GM23338 (cell line): ENCODE data around the gene CDK14. TPM values are rescaled to one million over a fixed set of nuclear protein-coding genes. Genes with fewer than 3 reads are reported as not detected.

Experiments used
- ATAC-seq: fragments of 200-7000 bp; cut with Tn5 transposase; 3 replicates; pipeline ENCODE4 v1.9.1; 2020
- DNase-seq: peaks from one replicate; pipeline ENCODE4 v3.0.0-alpha.2; 2015; ENCODE audit warnings: low spot score
- H2AFZ ChIP-seq: fragments of 200-600 bp; sonication (generic); 2 replicates; pipeline ENCODE4 v1.8.0; 2016; ENCODE audit warnings: antibody characterized with exemption, mild to moderate bottlenecking, moderate library complexity
- H3F3A ChIP-seq: fragments of 200-600 bp; sonication (generic); replicated peaks from 2 replicates; pipeline ENCODE4 v1.8.0; 2017; ENCODE audit warnings: antibody characterized with exemption, mixed run types, low read depth
- H3K27ac ChIP-seq: fragments of 200-600 bp; sonication (generic); 2 replicates; pipeline ENCODE4 v1.6.1; 2016; ENCODE audit warnings: low read depth
- H3K27me3 ChIP-seq: fragments of 200-600 bp; sonication (generic); 2 replicates; pipeline ENCODE4 v1.8.0; 2016; ENCODE audit warnings: mild to moderate bottlenecking, mixed run types, moderate library complexity; ENCODE audit not compliant: insufficient read depth
- H3K36me3 ChIP-seq: fragments of 200-600 bp; sonication (generic); 2 replicates; pipeline ENCODE4 v1.8.0; 2016; ENCODE audit warnings: mild to moderate bottlenecking; ENCODE audit not compliant: insufficient read depth
- H3K4me1 ChIP-seq: fragments of 200-600 bp; sonication (generic); 2 replicates; pipeline ENCODE4 v1.8.0; 2016; ENCODE audit warnings: mild to moderate bottlenecking, moderate library complexity; ENCODE audit not compliant: insufficient read depth
- H3K4me2 ChIP-seq: fragments of 200-600 bp; sonication (generic); 2 replicates; pipeline ENCODE4 v1.7.1; 2017; ENCODE audit warnings: mixed run types
- H3K4me3 ChIP-seq: fragments of 200-600 bp; sonication (generic); 2 replicates; pipeline ENCODE4 v1.6.1; 2016; ENCODE audit warnings: mixed run types
- H3K79me2 ChIP-seq: fragments of 200-600 bp; sonication (generic); replicated peaks from 2 replicates; pipeline ENCODE4 v1.8.0; 2017; ENCODE audit warnings: mild to moderate bottlenecking; ENCODE audit not compliant: insufficient read depth
- H3K9me2 ChIP-seq: fragments of 200-600 bp; sonication (generic); 2 replicates; pipeline ENCODE4 v1.8.0; 2017; ENCODE audit not compliant: insufficient read depth
- H4K20me1 ChIP-seq: fragments of 200-600 bp; sonication (generic); replicated peaks from 2 replicates; pipeline ENCODE4 v1.8.0; 2017; ENCODE audit warnings: mild to moderate bottlenecking; ENCODE audit not compliant: insufficient read depth
- H3K27ac Mint-ChIP-seq: 2 replicates; pipeline ENCODE4 v1.8.0; 2020; ENCODE audit warnings: inconsistent platforms, mild to moderate bottlenecking, moderate library complexity, mixed read lengths
- H3K27me3 Mint-ChIP-seq: 3 replicates; pipeline ENCODE4 v1.8.0; 2022; ENCODE audit warnings: low read depth, mild to moderate bottlenecking, moderate library complexity, mixed read lengths, inconsistent platforms; ENCODE audit not compliant: insufficient read depth, poor library complexity
- H3K36me3 Mint-ChIP-seq: 3 replicates; pipeline ENCODE4 v1.8.0; 2021; ENCODE audit warnings: low read depth, mild to moderate bottlenecking, inconsistent platforms, moderate library complexity, mixed read lengths
- H3K4me1 Mint-ChIP-seq: 3 replicates; pipeline ENCODE4 v1.8.0; 2020; ENCODE audit warnings: mild to moderate bottlenecking, inconsistent platforms, mixed read lengths
- H3K4me3 Mint-ChIP-seq: 3 replicates; pipeline ENCODE4 v1.8.0; 2021; ENCODE audit warnings: moderate library complexity, mild to moderate bottlenecking, inconsistent platforms, mixed read lengths
- H3K9me3 Mint-ChIP-seq: 3 replicates; pipeline ENCODE4 v1.8.0; 2020; ENCODE audit warnings: moderate library complexity, mild to moderate bottlenecking, inconsistent platforms, mixed read lengths
- CREB1 ChIP-seq: fragments of 250-450 bp; sonication (Bioruptor Pico); IDR thresholded peaks from 2 replicates; pipeline ENCODE4 v1.5.0; 2020; ENCODE audit warnings: low read depth, mild to moderate bottlenecking, moderate library complexity
- ETS1 ChIP-seq: IDR thresholded peaks from 2 replicates; pipeline ENCODE4 v1.6.1; 2016; ENCODE audit warnings: antibody characterized with exemption
- EZH2phosphoT487 ChIP-seq: fragments of 200-600 bp; sonication (generic); IDR thresholded peaks from one replicate; pipeline ENCODE4 v1.8.1; 2018; ENCODE audit warnings: antibody characterized with exemption; ENCODE audit not compliant: unreplicated experiment
- JUNB ChIP-seq: IDR thresholded peaks from one replicate; pipeline ENCODE4 v1.6.1; 2016; ENCODE audit warnings: antibody characterized with exemption; ENCODE audit not compliant: unreplicated experiment
- NANOG ChIP-seq: IDR thresholded peaks from 2 replicates; pipeline ENCODE4 v1.6.1; 2016; ENCODE audit warnings: antibody characterized with exemption, borderline replicate concordance
- POLR2AphosphoS5 ChIP-seq: IDR thresholded peaks from 2 replicates; pipeline ENCODE4 v1.6.1; 2016; ENCODE audit warnings: antibody characterized with exemption, low read depth
- STAT1 ChIP-seq: IDR thresholded peaks from one replicate; pipeline ENCODE4 v1.6.1; 2016; ENCODE audit warnings: antibody characterized with exemption; ENCODE audit not compliant: unreplicated experiment
- ZNF462 ChIP-seq: fragments of 250-450 bp; sonication (Bioruptor Pico); IDR thresholded peaks from 2 replicates; pipeline ENCODE4 v1.5.0; 2020; ENCODE audit warnings: mild to moderate bottlenecking, moderate library complexity
- polyA plus RNA-seq: library from polyadenylated mRNA; unstranded; fragments of >200 nt; fragmentation: Nextera tagmentation; extraction: Ambion mirVana; gene quantifications from 2 replicates; pipeline ENCODE4 v1.2.1, GENCODE V29; 2016
- total RNA-seq: library from RNA; depleted of rRNA; stranded (reverse); fragments of >200 nt; shearing (Covaris generic); gene quantifications from 2 replicates; pipeline ENCODE4 v1.2.3, GENCODE V29; 2014

Gene CDK14
- total and polyA plus RNA-seq, 2 experiments from 2014 or later: 11.2 to 24.0 TPM

DNA sequence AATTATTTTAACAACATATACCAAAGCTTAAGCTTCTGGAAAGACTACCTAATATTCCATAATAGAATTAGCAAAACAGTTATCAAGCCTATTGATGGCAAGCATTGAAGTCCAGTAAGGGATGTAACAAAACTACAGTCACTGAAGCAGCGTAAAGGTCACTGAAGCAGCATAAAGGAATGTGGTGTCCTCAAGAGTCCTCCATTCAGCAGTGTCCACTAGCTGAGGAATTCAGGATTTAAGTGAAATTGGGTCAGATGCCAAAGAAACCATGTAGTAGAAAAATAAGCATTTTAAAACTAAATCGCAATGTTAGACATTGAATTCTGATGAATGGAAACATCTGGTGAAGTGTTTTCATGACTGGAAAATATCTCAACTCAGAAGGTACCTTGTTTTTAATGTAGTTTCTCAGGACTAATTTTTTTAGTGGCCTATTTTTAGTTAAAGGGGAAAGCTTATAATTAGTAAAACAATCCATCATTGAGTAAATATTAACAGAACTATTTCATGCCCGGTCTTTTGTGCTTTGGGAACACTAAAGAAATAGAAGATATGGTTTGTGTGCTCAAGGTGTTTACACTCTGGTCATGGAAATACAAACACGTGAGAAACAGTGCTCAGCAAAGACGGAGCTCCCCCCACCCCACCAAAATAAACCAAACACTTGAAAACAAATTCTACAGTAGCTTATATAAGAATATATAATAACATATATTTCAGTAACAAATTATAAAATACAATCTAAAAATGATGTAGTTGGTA is 121.4 kb downstream of the CDK14 start:
- peaks cover 9% of the 10 kb centered on the region for H3K4me1 ChIP-seq
- H4K20me1 ChIP-seq: no peaks in the 10 kb centered on the region
- H2AFZ ChIP-seq: no peak overlapping the region
- H3K27me3 ChIP-seq: no peaks in the 10 kb centered on the region
- Mint-ChIP-seq H3K27ac (no peak overlapping the region), H3K9me3 (peaks cover 13% of the 10 kb centered on the region), H3K4me1 (peaks cover 26% of the 10 kb centered on the region), H3K36me3 (peaks cover 18% of the 10 kb centered on the region; the same call in 2 of the 3 replicates), H3K27me3 (no peaks in the 10 kb centered on the region), H3K4me3 (no peak overlapping the region)
- H3K27ac ChIP-seq: no peak overlapping the region
- no peak for ATAC-seq
- no peaks in the 10 kb centered on the region; the same call in 1 of the 2 replicates for H3K36me3 ChIP-seq
- peaks cover 26% of the 10 kb centered on the region; the same call in 1 of the 2 replicates for H3K79me2 ChIP-seq
- no peak overlapping the region for H3K4me2 ChIP-seq
- no peak for TF ChIP-seq POLR2AphosphoS5
- TF ChIP-seq STAT1: no peak
- no peak for TF ChIP-seq EZH2phosphoT487
- TF ChIP-seq ZNF462 (CRISPR knock-in tag): no peak
- no peak for TF ChIP-seq ETS1
- TF ChIP-seq JUNB: no peak
- no peak for TF ChIP-seq NANOG
- TF ChIP-seq CREB1 (CRISPR knock-in tag): no peak
- H3F3A ChIP-seq: no peaks in the 10 kb centered on the region
- H3K9me2 ChIP-seq: no peaks in the 10 kb centered on the region
- H3K4me3 ChIP-seq: no peak overlapping the region
- DNase-seq: no peak
